B cell (primary cell): ENCODE results near the gene ATF7IP2. TPM values are rescaled to one million over a fixed set of nuclear protein-coding genes. Genes with fewer than 3 reads are reported as not detected.

Experiments
- ATAC-seq: fragments of 200-7000 bp; cut with Tn5 transposase; one replicate; pipeline ENCODE4 v1.10.0; 2021; ENCODE audit warnings: low read depth, mild to moderate bottlenecking, moderate number of reproducible peaks, moderate library complexity
- CTCF ChIA-PET: fragments of 350-600 bp; sonication (Branson Sonifier 250); formaldehyde crosslinking; loops from one replicate; lab custom pipeline; 2021; ENCODE audit warnings: antibody characterized with exemption, inconsistent platforms; lab: Charles Lee
- POLR2A ChIA-PET: fragments of 350-600 bp; sonication (Branson Sonifier 250); formaldehyde crosslinking; loops from one replicate; lab custom pipeline; 2021; ENCODE audit warnings: antibody characterized with exemption; lab: Charles Lee
- DNase-seq: peaks from one replicate; pipeline ENCODE4 v3.0.0; 2013
- H2AFZ ChIP-seq: 2 replicates; pipeline ENCODE4 v1.6.1; 2012; ENCODE audit warnings: mild to moderate bottlenecking, low read depth, low read length; ENCODE audit not compliant: insufficient read depth, poor library complexity, severe bottlenecking
- H3K27ac ChIP-seq, 2 donors: 1 replicate in 1 of 2; 2 replicates in 1 of 2; pipeline ENCODE4 v1.5.1; 2012 to 2013; ENCODE audit warnings: low read length in 2 of 2, mild to moderate bottlenecking in 2 of 2, moderate library complexity in 1 of 2
- H3K27me3 ChIP-seq, 4 experiments: fragments of 200-600 bp in 1 of 4; sonication (generic) in 1 of 4; replicated peaks in 1 of 4; 1 replicate in 2 of 4; 2 replicates in 2 of 4; pipeline versions ENCODE4 v1.6.1 to v1.7.0; 2013 to 2016; ENCODE audit warnings: low read length in 3 of 4, mild to moderate bottlenecking in 2 of 4, mixed read lengths in 1 of 4, moderate library complexity in 1 of 4; ENCODE audit not compliant: insufficient read depth in 4 of 4, control insufficient read depth in 3 of 4; ENCODE audit errors: control extremely low read depth in 1 of 4
- H3K36me3 ChIP-seq, 2 experiments: replicated peaks in 1 of 2; 1 replicate in 1 of 2; 2 replicates in 1 of 2; pipeline versions ENCODE4 v1.6.1 to v1.7.1; 2013; ENCODE audit warnings: low read length in 1 of 2; ENCODE audit not compliant: insufficient read depth in 2 of 2, control insufficient read depth in 1 of 2; ENCODE audit errors: control extremely low read depth in 1 of 2, extremely low read depth in 1 of 2
- H3K4me1 ChIP-seq, 2 donors: fragments of 200-600 bp in 1 of 2; sonication (generic) in 1 of 2; 1 replicate in 1 of 2; 2 replicates in 1 of 2; pipeline versions ENCODE4 v1.5.1 to v1.6.1; 2013 to 2017; ENCODE audit warnings: low read length in 2 of 2; ENCODE audit not compliant: control insufficient read depth in 2 of 2, insufficient read depth in 2 of 2
- H3K4me2 ChIP-seq: replicated peaks from 2 replicates; pipeline ENCODE3; 2012; ENCODE audit warnings: mild to moderate bottlenecking, low read depth, low read length; ENCODE audit not compliant: poor library complexity, severe bottlenecking
- H3K4me3 ChIP-seq, 5 experiments: fragments of 200-600 bp in 1 of 5; sonication (generic) in 1 of 5; 1 replicate in 3 of 5; 2 replicates in 2 of 5; pipeline versions ENCODE4 v1.5.1 to v1.7.0; 2011 to 2016; ENCODE audit warnings: low read length in 4 of 5, mild to moderate bottlenecking in 4 of 5, low read depth in 2 of 5, control low read depth in 1 of 5, moderate library complexity in 1 of 5; ENCODE audit not compliant: insufficient read depth in 1 of 5; ENCODE audit errors: control extremely low read depth in 1 of 5, extremely low read depth in 1 of 5
- H3K79me2 ChIP-seq: fragments of 200-600 bp; sonication (generic); one replicate; pipeline ENCODE4 v1.6.0; 2016; ENCODE audit warnings: low read length; ENCODE audit not compliant: control insufficient read depth, insufficient read depth
- H3K9ac ChIP-seq: fragments of 200-600 bp; sonication (generic); 2 replicates; pipeline ENCODE4 v1.6.1; 2017; ENCODE audit warnings: mild to moderate bottlenecking, low read length, moderate library complexity
- H3K9me3 ChIP-seq, 3 donors: one replicate each; pipeline versions ENCODE4 v1.6.1 to v1.7.1; 2013; ENCODE audit warnings: low read length in 2 of 3; ENCODE audit not compliant: control insufficient read depth in 2 of 3, insufficient read depth in 1 of 3; ENCODE audit errors: control extremely low read depth in 1 of 3
- H4K20me1 ChIP-seq: 2 replicates; pipeline ENCODE4 v1.6.0; 2012; ENCODE audit warnings: mild to moderate bottlenecking, low read length; ENCODE audit not compliant: insufficient read depth, control insufficient read depth, poor library complexity, severe bottlenecking
- H3K27ac Mint-ChIP-seq: one replicate; pipeline ENCODE4 v1.8.0; 2021; ENCODE audit warnings: mixed read lengths
- H3K27me3 Mint-ChIP-seq: one replicate; pipeline ENCODE4 v1.8.0; 2021; ENCODE audit warnings: mixed read lengths
- H3K4me1 Mint-ChIP-seq: one replicate; pipeline ENCODE4 v1.8.0; 2021; ENCODE audit warnings: mixed read lengths
- H3K4me3 Mint-ChIP-seq: one replicate; pipeline ENCODE4 v1.8.0; 2021; ENCODE audit warnings: mixed read lengths
- H3K9me3 Mint-ChIP-seq: one replicate; pipeline ENCODE4 v1.8.0; 2022; ENCODE audit warnings: mixed read lengths; ENCODE audit not compliant: insufficient read depth
- EZH2 ChIP-seq: IDR thresholded peaks from 2 replicates; pipeline ENCODE4 v1.6.1; 2012; ENCODE audit warnings: borderline replicate concordance, low read depth, mild to moderate bottlenecking, moderate library complexity, low read length; ENCODE audit not compliant: insufficient read depth, poor library complexity, severe bottlenecking
- WGBS: methylation state at CpG from one replicate; pipeline ENCODE4 v1.1.5; 2013; ENCODE audit warnings: missing lambda C conversion rate; ENCODE audit not compliant: insufficient coverage; 5-methylcytosine and 5-hydroxymethylcytosine counted together
- intact Hi-C: fragments of 100-400 bp; cut with micrococcal nuclease; formaldehyde crosslinking; loops from one replicate; pipeline ENCODE4 v1.10.0; 2022
- polyA plus RNA-seq: library from polyadenylated mRNA; depleted of rRNA; stranded (reverse); fragments of >200 nt; gene quantifications from 2 replicates; pipeline ENCODE4 v1.2.3, GENCODE V29; 2012
- total RNA-seq, 2 donors: library from RNA; stranded (reverse); fragments of 120-200 nt in 1 of 2; gene quantifications; 1 replicate in 1 of 2; 2 replicates in 1 of 2; pipeline versions ENCODE4 v1.2.3 to v1.2.4, GENCODE V29; 2013 to 2022
- TF ChIP-seq, protein P1 (sequence below): fragments of 200-600 bp; IDR thresholded peaks from one replicate; pipeline ENCODE4 v1.8.0; 2022; ENCODE audit warnings: antibody characterized with exemption, mild to moderate bottlenecking

Gene ATF7IP2
- total and polyA plus RNA-seq, 2 donors (not counting 1 experiment from before 2014, with no cell fraction given) = 67.5 to 105 TPM

DNA sequence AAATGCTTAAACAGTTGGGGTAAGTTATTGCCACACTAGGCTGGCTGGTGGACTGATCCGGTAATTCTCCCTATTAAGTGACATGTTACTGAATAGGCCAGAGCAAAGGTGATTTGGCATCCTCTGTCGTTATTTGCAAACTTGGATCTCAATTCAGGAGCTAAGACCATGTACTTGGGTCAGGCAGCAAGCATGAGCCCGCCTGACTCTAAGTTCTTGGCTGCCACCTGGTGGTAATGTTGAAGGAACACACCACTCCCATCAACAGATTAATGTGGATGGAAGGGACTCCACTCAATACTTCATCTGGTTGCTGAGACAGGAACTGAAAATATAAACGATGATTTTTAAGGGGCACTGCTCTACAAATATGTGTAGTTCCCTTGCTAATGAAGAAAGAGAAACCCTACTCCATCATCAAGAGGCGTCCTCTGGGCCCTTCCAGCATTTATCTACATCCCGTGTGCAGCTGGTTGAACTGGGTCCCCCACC, 123.7 kb downstream of the ATF7IP2 start:
- no peaks in the 10 kb centered on the region for H3K36me3 ChIP-seq
- ChIA-PET CTCF (interaction anchor here (0.6 to 13.3 kb wide), 30 partner anchors 13 to 1371 kb away, joined by 3 to 230 read pairs (median 4); partner anchors contain the start of genes ATF7IP2 and GRIN2A), POLR2A (interaction anchor here (0.6 to 0.7 kb wide), 2 partner anchors 211 to 402 kb away, joined by 3 read pairs; no protein-coding TSS in a partner anchor)
- no peak overlapping the region for H3K9ac ChIP-seq
- H3K4me3 ChIP-seq = no peak overlapping the region
- H3K4me3 Mint-ChIP-seq = no peak overlapping the region
- H3K9me3 Mint-ChIP-seq = no peaks in the 10 kb centered on the region
- no peaks in the 10 kb centered on the region for H3K27me3 Mint-ChIP-seq
- H4K20me1 ChIP-seq = no peaks in the 10 kb centered on the region
- H3K4me1 ChIP-seq = peaks cover 4 to 10% of the 10 kb centered on the region in 2 donors
- 7% methylated on average over 2 of the region's 6 CpGs for WGBS
- H3K79me2 ChIP-seq = no peaks in the 10 kb centered on the region
- intact Hi-C loops = loop anchor here (1.0 to 10.0 kb wide), 5 partner anchors 125 to 1942 kb away; partner anchors contain the start of gene ATF7IP2
- H3K4me1 Mint-ChIP-seq = peaks cover 16% of the 10 kb centered on the region
- H2AFZ ChIP-seq = no peak overlapping the region
- no peak overlapping the region for H3K27ac ChIP-seq
- H3K9me3 ChIP-seq = no peaks in the 10 kb centered on the region
- TF ChIP-seq EZH2 = no peak
- TF ChIP-seq, protein P1, sequence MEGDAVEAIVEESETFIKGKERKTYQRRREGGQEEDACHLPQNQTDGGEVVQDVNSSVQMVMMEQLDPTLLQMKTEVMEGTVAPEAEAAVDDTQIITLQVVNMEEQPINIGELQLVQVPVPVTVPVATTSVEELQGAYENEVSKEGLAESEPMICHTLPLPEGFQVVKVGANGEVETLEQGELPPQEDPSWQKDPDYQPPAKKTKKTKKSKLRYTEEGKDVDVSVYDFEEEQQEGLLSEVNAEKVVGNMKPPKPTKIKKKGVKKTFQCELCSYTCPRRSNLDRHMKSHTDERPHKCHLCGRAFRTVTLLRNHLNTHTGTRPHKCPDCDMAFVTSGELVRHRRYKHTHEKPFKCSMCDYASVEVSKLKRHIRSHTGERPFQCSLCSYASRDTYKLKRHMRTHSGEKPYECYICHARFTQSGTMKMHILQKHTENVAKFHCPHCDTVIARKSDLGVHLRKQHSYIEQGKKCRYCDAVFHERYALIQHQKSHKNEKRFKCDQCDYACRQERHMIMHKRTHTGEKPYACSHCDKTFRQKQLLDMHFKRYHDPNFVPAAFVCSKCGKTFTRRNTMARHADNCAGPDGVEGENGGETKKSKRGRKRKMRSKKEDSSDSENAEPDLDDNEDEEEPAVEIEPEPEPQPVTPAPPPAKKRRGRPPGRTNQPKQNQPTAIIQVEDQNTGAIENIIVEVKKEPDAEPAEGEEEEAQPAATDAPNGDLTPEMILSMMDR = peak; percentile 84
- peak overlapping the region; percentile 75 for H3K27ac Mint-ChIP-seq
- no peak overlapping the region for H3K4me2 ChIP-seq
- ATAC-seq = peak; percentile 95
- DNase-seq = peak; percentile 87
- no peaks in the 10 kb centered on the region for H3K27me3 ChIP-seq

- H3K4me3 ChIP-seq = no peak overlapping the region
- intact Hi-C loops = no loop called here
- WGBS = no CpG with 5 or more reads among the region's 2 CpGs
- H3K9me3 Mint-ChIP-seq = no peaks in the 10 kb centered on the region
- CTCF ChIA-PET = interaction anchor here (0.9 to 13.3 kb wide), 17 partner anchors 17 to 1371 kb away, joined by 3 to 230 read pairs (median 6); partner anchors contain the start of gene GRIN2A
- ATAC-seq = no peak
- no peak overlapping the region for H2AFZ ChIP-seq
- H4K20me1 ChIP-seq = no peaks in the 10 kb centered on the region
- H3K4me2 ChIP-seq = no peak overlapping the region
- DNase-seq = no peak
- no peak overlapping the region for H3K4me3 Mint-ChIP-seq
- no peaks in the 10 kb centered on the region for H3K79me2 ChIP-seq
- no peak overlapping the region for H3K9ac ChIP-seq
- TF ChIP-seq, protein P1 = no peak
- no peak for TF ChIP-seq EZH2
- H3K4me1 Mint-ChIP-seq = peaks cover 20% of the 10 kb centered on the region
- H3K27me3 ChIP-seq = no peaks in the 10 kb centered on the region
- H3K27ac Mint-ChIP-seq = no peak overlapping the region
- H3K9me3 ChIP-seq = no peaks in the 10 kb centered on the region
- H3K4me1 ChIP-seq = peaks cover 8 to 14% of the 10 kb centered on the region in 2 donors
- H3K27me3 Mint-ChIP-seq = no peaks in the 10 kb centered on the region
- H3K27ac ChIP-seq = no peak overlapping the region
- no peaks in the 10 kb centered on the region for H3K36me3 ChIP-seq
- POLR2A ChIA-PET = interaction anchor here (0.6 kb wide), 1 partner anchor 401 kb away, joined by 3 read pairs; no protein-coding TSS in a partner anchor
Observed at GRCh38 chr16:10510279-10510678, 124.4 kb downstream of the ATF7IP2 start.
